Measurements from ENCODE around the gene MAP2K3.

GRCh38 chr17:21299981-21300600, 15.6 kb downstream of the MAP2K3 start:
- no peak for TF ChIP-seq CTCF (IDR thresholded peaks at IDR 0.05)
- no peak for TF ChIP-seq POLR2A (IDR thresholded peaks at IDR 0.05)
- TF ChIP-seq EP300 (IDR thresholded peaks at IDR 0.05) = no peak

Data from stomach (tissue), 4 donors.